ENCODE measurements around the gene DPF3.

DPF3 gene

GRCh38 chr14:72708708-72709475, 185.0 kb downstream of the DPF3 start:
- TF ChIP-seq FOXM1 (IDR thresholded peaks at IDR 0.05; ENCODE audit: borderline replicate concordance, low read depth): no peak
- TF ChIP-seq NFIC (IDR thresholded peaks at IDR 0.05): no peak
- TF ChIP-seq ZBTB7A (IDR thresholded peaks at IDR 0.05; ENCODE audit: low read depth): no peak
- TF ChIP-seq RAD21 (IDR thresholded peaks at IDR 0.05; ENCODE audit: low read depth): no peak
- no peak for TF ChIP-seq EGR1 (IDR thresholded peaks at IDR 0.05)
- no peak for TF ChIP-seq YY1 (IDR thresholded peaks at IDR 0.05; ENCODE audit: low read depth)
- TF ChIP-seq REST (IDR thresholded peaks at IDR 0.05; ENCODE audit: low read depth): no peak
- TF ChIP-seq TAF1 (IDR thresholded peaks at IDR 0.05; ENCODE audit: low read depth): no peak
- no peak for TF ChIP-seq CREB1 (IDR thresholded peaks at IDR 0.05; ENCODE audit: low read depth)
- TF ChIP-seq TCF12 (IDR thresholded peaks at IDR 0.05; ENCODE audit: low read depth): no peak

- TF ChIP-seq USF1 (IDR thresholded peaks at IDR 0.05) (no peak), EP300 (IDR thresholded peaks at IDR 0.05; ENCODE audit: borderline replicate concordance) (no peak), TEAD4 (IDR thresholded peaks at IDR 0.05) (no peak), RAD21 (IDR thresholded peaks at IDR 0.05; ENCODE audit: low read depth) (no peak), CEBPB (IDR thresholded peaks at IDR 0.05) (no peak), YY1 (IDR thresholded peaks at IDR 0.05; ENCODE audit: low read depth) (no peak), MAX (IDR thresholded peaks at IDR 0.05) (no peak), ZBTB7A (IDR thresholded peaks at IDR 0.05; ENCODE audit: low read depth) (no peak), NFIC (IDR thresholded peaks at IDR 0.05) (no peak), REST (IDR thresholded peaks at IDR 0.05; ENCODE audit: low read depth) (no peak), FOXM1 (IDR thresholded peaks at IDR 0.05; ENCODE audit: borderline replicate concordance, low read depth) (no peak), TCF12 (IDR thresholded peaks at IDR 0.05; ENCODE audit: low read depth) (no peak)
Measured at GRCh38 chr14:72708222-72708621, 185.7 kb downstream of the DPF3 start.

- TF ChIP-seq NFIC (IDR thresholded peaks at IDR 0.05): no peak
- TF ChIP-seq REST (IDR thresholded peaks at IDR 0.05; ENCODE audit: low read depth): no peak
- TF ChIP-seq USF1 (IDR thresholded peaks at IDR 0.05): no peak
- no peak for TF ChIP-seq TAF1 (IDR thresholded peaks at IDR 0.05; ENCODE audit: low read depth)
- TF ChIP-seq CEBPB (IDR thresholded peaks at IDR 0.05): no peak
- TF ChIP-seq CREB1 (IDR thresholded peaks at IDR 0.05; ENCODE audit: low read depth): no peak
- no peak for TF ChIP-seq YY1 (IDR thresholded peaks at IDR 0.05; ENCODE audit: low read depth)
- TF ChIP-seq EP300 (IDR thresholded peaks at IDR 0.05; ENCODE audit: borderline replicate concordance): no peak
- TF ChIP-seq TCF12 (IDR thresholded peaks at IDR 0.05; ENCODE audit: low read depth): no peak
- TF ChIP-seq ZBTB7A (IDR thresholded peaks at IDR 0.05; ENCODE audit: low read depth): no peak
- TF ChIP-seq EGR1 (IDR thresholded peaks at IDR 0.05): no peak
- no peak for TF ChIP-seq RAD21 (IDR thresholded peaks at IDR 0.05; ENCODE audit: low read depth)
- no peak for TF ChIP-seq FOXM1 (IDR thresholded peaks at IDR 0.05; ENCODE audit: borderline replicate concordance, low read depth)
- no peak for TF ChIP-seq TEAD4 (IDR thresholded peaks at IDR 0.05)
- TF ChIP-seq MAX (IDR thresholded peaks at IDR 0.05): no peak
Measured at GRCh38 chr14:72706485-72706884, 187.4 kb downstream of the DPF3 start.

GRCh38 chr14:72704502-72704901, 189.4 kb downstream of the DPF3 start:
- TF ChIP-seq EP300 (IDR thresholded peaks at IDR 0.05; ENCODE audit: borderline replicate concordance): no peak
- no peak for TF ChIP-seq TAF1 (IDR thresholded peaks at IDR 0.05; ENCODE audit: low read depth)
- TF ChIP-seq REST (IDR thresholded peaks at IDR 0.05; ENCODE audit: low read depth): no peak
- no peak for TF ChIP-seq CEBPB (IDR thresholded peaks at IDR 0.05)
- TF ChIP-seq USF1 (IDR thresholded peaks at IDR 0.05): no peak
- no peak for TF ChIP-seq ZBTB7A (IDR thresholded peaks at IDR 0.05; ENCODE audit: low read depth)
- no peak for TF ChIP-seq TCF12 (IDR thresholded peaks at IDR 0.05; ENCODE audit: low read depth)
- TF ChIP-seq TEAD4 (IDR thresholded peaks at IDR 0.05): no peak
- TF ChIP-seq NFIC (IDR thresholded peaks at IDR 0.05): no peak
- TF ChIP-seq CREB1 (IDR thresholded peaks at IDR 0.05; ENCODE audit: low read depth): no peak
- TF ChIP-seq YY1 (IDR thresholded peaks at IDR 0.05; ENCODE audit: low read depth): no peak
- no peak for TF ChIP-seq MAX (IDR thresholded peaks at IDR 0.05)
- no peak for TF ChIP-seq FOXM1 (IDR thresholded peaks at IDR 0.05; ENCODE audit: borderline replicate concordance, low read depth)
- TF ChIP-seq EGR1 (IDR thresholded peaks at IDR 0.05): no peak
- TF ChIP-seq RAD21 (IDR thresholded peaks at IDR 0.05; ENCODE audit: low read depth): no peak
